ENCODE data around the gene WDR72.

DNA sequence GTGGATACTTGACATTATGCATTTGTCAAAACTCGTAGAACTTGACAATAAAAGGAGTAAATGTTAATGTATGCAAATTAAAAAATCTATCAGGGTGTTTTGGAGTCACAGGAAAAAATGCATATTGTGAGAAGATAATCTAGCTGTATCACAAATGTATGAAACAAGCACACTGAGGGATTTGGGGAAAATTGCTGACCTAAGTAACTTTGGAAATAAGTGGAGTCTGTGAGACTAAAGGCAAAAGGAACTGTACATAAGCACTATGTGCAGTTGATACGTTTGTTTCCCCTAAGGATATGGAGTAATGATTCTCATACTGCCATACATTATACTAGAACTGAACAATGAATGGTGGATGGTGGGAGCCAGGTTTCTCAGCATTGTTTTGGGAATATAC, 43.2 kb upstream of the WDR72 start:
- TF ChIP-seq, protein P1, sequence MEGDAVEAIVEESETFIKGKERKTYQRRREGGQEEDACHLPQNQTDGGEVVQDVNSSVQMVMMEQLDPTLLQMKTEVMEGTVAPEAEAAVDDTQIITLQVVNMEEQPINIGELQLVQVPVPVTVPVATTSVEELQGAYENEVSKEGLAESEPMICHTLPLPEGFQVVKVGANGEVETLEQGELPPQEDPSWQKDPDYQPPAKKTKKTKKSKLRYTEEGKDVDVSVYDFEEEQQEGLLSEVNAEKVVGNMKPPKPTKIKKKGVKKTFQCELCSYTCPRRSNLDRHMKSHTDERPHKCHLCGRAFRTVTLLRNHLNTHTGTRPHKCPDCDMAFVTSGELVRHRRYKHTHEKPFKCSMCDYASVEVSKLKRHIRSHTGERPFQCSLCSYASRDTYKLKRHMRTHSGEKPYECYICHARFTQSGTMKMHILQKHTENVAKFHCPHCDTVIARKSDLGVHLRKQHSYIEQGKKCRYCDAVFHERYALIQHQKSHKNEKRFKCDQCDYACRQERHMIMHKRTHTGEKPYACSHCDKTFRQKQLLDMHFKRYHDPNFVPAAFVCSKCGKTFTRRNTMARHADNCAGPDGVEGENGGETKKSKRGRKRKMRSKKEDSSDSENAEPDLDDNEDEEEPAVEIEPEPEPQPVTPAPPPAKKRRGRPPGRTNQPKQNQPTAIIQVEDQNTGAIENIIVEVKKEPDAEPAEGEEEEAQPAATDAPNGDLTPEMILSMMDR (IDR thresholded peaks at IDR 0.05) = no peak
- TF ChIP-seq POLR2AphosphoS5 (IDR thresholded peaks at IDR 0.05) (no peak), POLR2A (IDR thresholded peaks at IDR 0.05) (no peak), EP300 (IDR thresholded peaks at IDR 0.05) (no peak)
